ENCODE data around the gene TRPM2.

The TRPM2 gene

GRCh38 chr21:44463724-44464123, 110.3 kb downstream of the TRPM2 start:
- no peak for TF ChIP-seq CTCF (IDR thresholded peaks at IDR 0.05; ENCODE audit: extremely low read depth, missing control alignments)

GRCh38 chr21:44464351-44464750, 110.9 kb downstream of the TRPM2 start:
- TF ChIP-seq CTCF (IDR thresholded peaks at IDR 0.05; ENCODE audit: extremely low read depth, missing control alignments) = no peak
- DNase-seq (ENCODE audit: low spot score) = no peak

More at GRCh38 chr21:44463724-44464123, 110.3 kb downstream of the TRPM2 start:
- DNase-seq (ENCODE audit: low spot score) = no peak

- DNase-seq (ENCODE audit: low spot score) = no peak
- TF ChIP-seq CTCF (IDR thresholded peaks at IDR 0.05; ENCODE audit: extremely low read depth, missing control alignments) = no peak
These were observed 113.0 kb downstream of the TRPM2 start for GRCh38 chr21:44466351-44466954.

- no peak for TF ChIP-seq CTCF (IDR thresholded peaks at IDR 0.05; ENCODE audit: extremely low read depth, missing control alignments)
- no peak for DNase-seq (ENCODE audit: low spot score)
These were observed 113.8 kb downstream of the TRPM2 start for GRCh38 chr21:44466996-44467858.

- no peak for TF ChIP-seq CTCF (IDR thresholded peaks at IDR 0.05; ENCODE audit: extremely low read depth, missing control alignments)
- DNase-seq (ENCODE audit: low spot score) = no peak
These were observed 114.4 kb downstream of the TRPM2 start for GRCh38 chr21:44467859-44468195.

- DNase-seq (ENCODE audit: low spot score) = no peak
- TF ChIP-seq CTCF (IDR thresholded peaks at IDR 0.05; ENCODE audit: extremely low read depth, missing control alignments) = no peak
These were observed 117.9 kb downstream of the TRPM2 start for GRCh38 chr21:44471341-44471740.

- TF ChIP-seq CTCF (IDR thresholded peaks at IDR 0.05; ENCODE audit: extremely low read depth, missing control alignments) = no peak
- no peak for DNase-seq (ENCODE audit: low spot score)
These were observed 118.6 kb downstream of the TRPM2 start for GRCh38 chr21:44471996-44472395.
